Activated CD4-positive, alpha-beta T cell treated with anti-CD3 and anti-CD28 coated beads, Interleukin-2, amount 10 ng/mL, durations not matched to agents 7 days and 5 days (primary cell): ENCODE data around the gene HYDIN. TPM values are rescaled to one million over a fixed set of nuclear protein-coding genes. Genes with fewer than 3 reads are reported as not detected.

Source experiments
- CTCF ChIA-PET: fragments of 350-600 bp; sonication (Branson Sonifier 250); formaldehyde crosslinking; loops from one replicate; lab custom pipeline; 2021; ENCODE audit warnings: antibody characterized with exemption; lab: Charles Lee
- POLR2A ChIA-PET: fragments of 350-600 bp; sonication (Branson Sonifier 250); formaldehyde crosslinking; loops from one replicate; lab custom pipeline; 2021; ENCODE audit warnings: antibody characterized with exemption; lab: Charles Lee
- DNase-seq: peaks from one replicate; pipeline ENCODE4 v3.0.0-alpha.2; 2020
- H3K27ac Mint-ChIP-seq: one replicate; pipeline ENCODE4 v1.8.0; 2021; ENCODE audit warnings: mild to moderate bottlenecking, moderate library complexity, mixed read lengths
- H3K27me3 Mint-ChIP-seq: one replicate; pipeline ENCODE4 v1.8.0; 2021; ENCODE audit warnings: mixed read lengths
- H3K36me3 Mint-ChIP-seq: one replicate; pipeline ENCODE4 v1.8.0; 2021; ENCODE audit warnings: low read depth, mixed read lengths
- H3K4me1 Mint-ChIP-seq: one replicate; pipeline ENCODE4 v1.8.0; 2021; ENCODE audit warnings: mixed read lengths
- H3K4me3 Mint-ChIP-seq: one replicate; pipeline ENCODE4 v1.8.0; 2021; ENCODE audit warnings: mild to moderate bottlenecking, moderate library complexity, mixed read lengths
- H3K9me3 Mint-ChIP-seq: one replicate; pipeline ENCODE4 v1.8.0; 2021; ENCODE audit warnings: mixed read lengths
- total RNA-seq, 2 experiments: library from RNA; stranded (reverse); gene quantifications; one replicate each; pipeline ENCODE4 v1.2.3, GENCODE V29; 2021

HYDIN gene
- total RNA-seq, 2 experiments from 2014 or later = not detected

GRCh38 chr16:70766176-70766575 lies 464.3 kb downstream of the HYDIN start:
- H3K4me3 Mint-ChIP-seq = no peak overlapping the region
- H3K36me3 Mint-ChIP-seq = peaks cover 14% of the 10 kb centered on the region
- H3K27ac Mint-ChIP-seq = no peak overlapping the region
- H3K4me1 Mint-ChIP-seq = peaks cover 8% of the 10 kb centered on the region
- POLR2A ChIA-PET = no interaction called here
- CTCF ChIA-PET = interaction anchor here (2.6 kb wide), 1 partner anchor 9 kb away, joined by 12 read pairs; no protein-coding TSS in a partner anchor
- no peaks in the 10 kb centered on the region for H3K27me3 Mint-ChIP-seq
- H3K9me3 Mint-ChIP-seq = no peaks in the 10 kb centered on the region
- DNase-seq = no peak

DNA sequence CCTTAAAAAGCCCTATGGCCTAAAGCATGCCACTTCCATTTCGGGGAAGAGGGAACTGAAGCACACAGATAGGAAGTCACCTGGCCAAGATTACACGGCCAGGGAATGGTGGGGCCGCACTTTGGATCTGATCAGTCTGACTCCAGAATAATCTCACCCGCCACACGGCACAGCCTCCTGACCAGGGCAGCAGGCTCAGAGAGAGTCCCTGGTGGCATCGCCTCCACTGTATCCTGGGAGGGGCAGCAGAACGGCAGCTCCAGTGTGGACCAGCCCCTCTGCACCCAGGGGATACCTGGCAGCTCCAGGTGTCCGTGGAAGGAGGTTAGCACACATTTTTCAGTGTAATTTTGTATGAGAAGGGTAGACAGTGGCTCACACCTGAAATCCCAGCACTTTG lies 465.0 kb downstream of the HYDIN start:
- POLR2A ChIA-PET = no interaction called here
- peaks cover 5% of the 10 kb centered on the region for H3K4me1 Mint-ChIP-seq

GRCh38 chr16:70764632-70765031 lies 465.9 kb downstream of the HYDIN start:
- H3K27ac Mint-ChIP-seq = no peak overlapping the region
- no peak overlapping the region for H3K4me3 Mint-ChIP-seq
- POLR2A ChIA-PET = no interaction called here
- H3K27me3 Mint-ChIP-seq = no peaks in the 10 kb centered on the region
- DNase-seq = no peak
- CTCF ChIA-PET = no interaction called here
- peaks cover 4% of the 10 kb centered on the region for H3K36me3 Mint-ChIP-seq
- H3K4me1 Mint-ChIP-seq = peaks cover 5% of the 10 kb centered on the region
- H3K9me3 Mint-ChIP-seq = no peaks in the 10 kb centered on the region

More for the DNA sequence above, 465.0 kb downstream of the HYDIN start:
- Mint-ChIP-seq H3K36me3 (peaks cover 9% of the 10 kb centered on the region), H3K27ac (no peak overlapping the region), H3K4me3 (no peak overlapping the region), H3K27me3 (no peaks in the 10 kb centered on the region), H3K9me3 (no peaks in the 10 kb centered on the region)
- CTCF ChIA-PET = interaction anchor here (2.6 kb wide), 1 partner anchor 8 kb away, joined by 12 read pairs; no protein-coding TSS in a partner anchor
- DNase-seq = no peak

- H3K27me3 Mint-ChIP-seq = no peaks in the 10 kb centered on the region
- peak overlapping the region; percentile 46 for H3K27ac Mint-ChIP-seq
- no peaks in the 10 kb centered on the region for H3K9me3 Mint-ChIP-seq
- H3K4me3 Mint-ChIP-seq = no peak overlapping the region
- DNase-seq = no peak
- ChIA-PET POLR2A (no interaction called here), CTCF (interaction anchor here (1.0 to 3.3 kb wide), 3 partner anchors 10 to 81 kb away, joined by 3 to 18 read pairs (median 3); no protein-coding TSS in a partner anchor)
- peaks cover 15% of the 10 kb centered on the region for H3K4me1 Mint-ChIP-seq
- H3K36me3 Mint-ChIP-seq = peaks cover 7% of the 10 kb centered on the region
Measured at GRCh38 chr16:70760221-70760620, 470.3 kb downstream of the HYDIN start.

DNA sequence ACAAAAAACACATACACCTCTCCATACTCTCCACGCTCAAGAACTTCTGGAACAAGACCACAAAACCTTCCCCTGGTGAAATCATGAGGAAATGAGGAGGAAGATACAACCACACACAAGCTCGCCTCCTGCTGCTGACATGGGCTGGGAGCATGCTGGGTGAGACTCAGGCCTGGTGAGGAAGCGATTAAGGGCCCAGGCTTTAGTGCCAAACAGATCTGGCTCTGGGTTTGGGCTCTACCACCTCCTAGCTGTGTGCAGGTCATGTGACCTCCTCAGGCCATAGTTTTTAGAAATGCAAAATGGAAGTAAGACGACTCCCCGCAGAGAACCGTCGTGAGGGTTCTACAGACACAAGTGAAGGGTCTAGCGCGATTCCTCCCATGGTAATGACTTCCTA lies 470.9 kb downstream of the HYDIN start:
- Mint-ChIP-seq H3K9me3 (no peaks in the 10 kb centered on the region), H3K4me3 (no peak overlapping the region), H3K27ac (peak overlapping the region; percentile 84), H3K27me3 (no peaks in the 10 kb centered on the region), H3K36me3 (peaks cover 7% of the 10 kb centered on the region), H3K4me1 (peaks cover 15% of the 10 kb centered on the region)
- ChIA-PET CTCF (interaction anchor here (1.0 to 3.3 kb wide), 3 partner anchors 10 to 80 kb away, joined by 3 to 18 read pairs (median 3); no protein-coding TSS in a partner anchor), POLR2A (no interaction called here)
- no peak for DNase-seq

GRCh38 chr16:70758786-70759185 lies 471.7 kb downstream of the HYDIN start:
- POLR2A ChIA-PET = no interaction called here
- H3K4me3 Mint-ChIP-seq = no peak overlapping the region
- CTCF ChIA-PET = interaction anchor here (0.5 to 1.3 kb wide), 4 partner anchors 9 to 124 kb away, joined by 3 to 4 read pairs (median 3); no protein-coding TSS in a partner anchor

More at GRCh38 chr16:70758786-70759185, 471.7 kb downstream of the HYDIN start:
- no peak for DNase-seq
- Mint-ChIP-seq H3K27me3 (no peaks in the 10 kb centered on the region), H3K27ac (peak overlapping the region; percentile 22), H3K9me3 (no peaks in the 10 kb centered on the region), H3K4me1 (peaks cover 15% of the 10 kb centered on the region), H3K36me3 (peaks cover 7% of the 10 kb centered on the region)

Other genes with a start within 250 kb of the HYDIN start
- gene CMTR2, start 58.7 kb upstream of the HYDIN start, total RNA-seq = 10 to 100 TPM; 24.2 to 25.7 TPM
- gene CALB2, start 128.0 kb upstream of the HYDIN start, total RNA-seq = not detected
- not detected for gene TLE7, start 211.3 kb upstream of the HYDIN start, total RNA-seq
- gene ZNF23, start 231.5 kb upstream of the HYDIN start, total RNA-seq = 1 to 10 TPM; 7.0 to 7.1 TPM